HG02885 (cell line): ENCODE results near the gene SYPL1.

Source experiments
- ATAC-seq: cut with Tn5 transposase; IDR thresholded peaks from one replicate; pipeline ENCODE4 v1.9.1; 2021; ENCODE audit warnings: mild to moderate bottlenecking; ENCODE audit not compliant: unreplicated experiment, poor library complexity

SYPL1 gene

GRCh38 chr7:106069471-106070200 is 42.5 kb downstream of the SYPL1 start:
- no peak for ATAC-seq

- no peak for ATAC-seq
These were observed 43.1 kb downstream of the SYPL1 start for GRCh38 chr7:106068986-106069385.

GRCh38 chr7:106068538-106068961 is 43.6 kb downstream of the SYPL1 start:
- ATAC-seq: no peak

GRCh38 chr7:106067678-106068077 is 44.4 kb downstream of the SYPL1 start:
- ATAC-seq: no peak

GRCh38 chr7:106065575-106066500 is 46.3 kb downstream of the SYPL1 start:
- no peak for ATAC-seq

GRCh38 chr7:106064771-106065574 is 47.1 kb downstream of the SYPL1 start:
- ATAC-seq: no peak

GRCh38 chr7:106064316-106064715 is 47.8 kb downstream of the SYPL1 start:
- ATAC-seq: no peak

- no peak for ATAC-seq
These were observed 48.4 kb downstream of the SYPL1 start for GRCh38 chr7:106063692-106064091.

GRCh38 chr7:106063024-106063423 is 49.1 kb downstream of the SYPL1 start:
- no peak for ATAC-seq

GRCh38 chr7:106062521-106062931 is 49.6 kb downstream of the SYPL1 start:
- ATAC-seq: no peak

- ATAC-seq: no peak
These were observed 50.1 kb downstream of the SYPL1 start for GRCh38 chr7:106062006-106062405.

- ATAC-seq: peak; percentile 26
These were observed 50.7 kb downstream of the SYPL1 start for GRCh38 chr7:106061301-106061979.

- ATAC-seq: no peak
These were observed 51.7 kb downstream of the SYPL1 start for GRCh38 chr7:106060394-106060920.

- ATAC-seq: no peak
These were observed 52.6 kb downstream of the SYPL1 start for GRCh38 chr7:106059556-106059955.

- no peak for ATAC-seq
These were observed 53.2 kb downstream of the SYPL1 start for GRCh38 chr7:106058928-106059324.

- peak; percentile 67 for ATAC-seq
These were observed 53.9 kb downstream of the SYPL1 start for GRCh38 chr7:106057962-106058927.

GRCh38 chr7:106057204-106057961 is 54.7 kb downstream of the SYPL1 start:
- no peak for ATAC-seq
